ENCODE measurements around the gene SH3BP5.

DNA sequence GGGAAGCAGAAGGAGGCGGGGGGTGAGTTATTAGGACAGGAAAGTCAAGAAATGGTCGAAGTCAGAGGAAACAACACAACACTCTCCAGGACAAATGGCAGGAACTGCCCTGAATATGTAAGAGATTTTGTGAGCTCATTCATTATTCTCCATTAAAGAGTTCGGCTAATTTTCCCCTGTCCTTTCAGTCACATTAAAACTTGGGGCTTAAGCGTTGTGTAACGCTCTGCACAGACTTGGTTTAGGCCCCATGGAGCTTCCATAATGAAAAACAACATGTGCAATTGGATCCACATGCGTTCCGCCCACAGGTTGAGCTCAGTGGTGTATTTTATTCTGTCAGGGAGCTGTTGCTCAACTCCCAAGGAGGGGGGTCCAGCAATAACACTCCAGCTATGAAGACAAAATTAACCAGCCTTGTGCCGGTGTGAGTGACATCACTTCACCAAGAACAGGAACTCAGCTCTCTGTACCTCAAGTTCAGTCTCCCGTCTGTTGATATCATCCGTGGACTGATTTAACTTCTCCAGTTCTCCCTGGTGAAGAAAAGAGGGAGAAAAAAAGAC is 2.3 kb downstream of the SH3BP5 start:
- no peak for TF ChIP-seq CTCF (IDR thresholded peaks at IDR 0.05; ENCODE audit: poor library complexity)
- no peak for TF ChIP-seq EZH2 (IDR thresholded peaks at IDR 0.05; ENCODE audit: borderline replicate concordance)
- no peak for TF ChIP-seq EZH2phosphoT487 (IDR thresholded peaks at IDR 0.05; ENCODE audit: low read depth, severe bottlenecking, unreplicated experiment)

All from hepatocyte (in vitro differentiated cells).